GM08714 (cell line): Measurements from ENCODE around the gene EIF3A.
A peak's percentile ranks its signal among the peaks of the same experiment; 100 is the strongest.
"Not testable (repeated sequence)": the region's sequence is repeated elsewhere in the genome, so short reads cannot be mapped to it uniquely, and the experiment has no call there.

Experiments used
- H3K4me3 ChIP-seq: fragments of 200-500 bp; sonication (Bioruptor generic); 2 replicates; pipeline ENCODE4 v1.5.1; 2014; ENCODE audit warnings: mild to moderate bottlenecking, low read length, inconsistent platforms
- ZNF274 ChIP-seq: IDR thresholded peaks from 2 replicates; pipeline ENCODE4 v1.6.1; 2012; ENCODE audit warnings: mild to moderate bottlenecking, low read depth, low read length

The EIF3A gene

DNA sequence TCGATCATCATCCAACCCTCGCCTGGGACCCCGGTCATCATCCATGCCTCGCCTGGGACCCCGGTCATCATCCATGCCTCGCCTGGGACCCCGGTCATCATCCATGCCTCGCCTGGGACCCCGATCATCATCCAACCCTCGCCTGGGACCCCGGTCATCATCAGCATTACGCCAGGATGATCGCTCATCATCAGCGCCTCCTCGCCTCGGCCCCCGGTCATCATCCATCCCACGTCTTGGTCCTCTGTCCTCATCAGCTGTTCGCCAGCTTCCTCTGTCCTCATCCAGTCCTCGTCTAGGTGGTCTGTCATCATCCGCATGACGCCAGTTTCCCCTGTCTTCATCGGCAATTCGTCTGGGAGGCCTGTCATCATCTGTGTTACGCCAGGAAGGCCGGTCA is 38.4 kb downstream of the EIF3A start:
- TF ChIP-seq ZNF274 = no peak

DNA sequence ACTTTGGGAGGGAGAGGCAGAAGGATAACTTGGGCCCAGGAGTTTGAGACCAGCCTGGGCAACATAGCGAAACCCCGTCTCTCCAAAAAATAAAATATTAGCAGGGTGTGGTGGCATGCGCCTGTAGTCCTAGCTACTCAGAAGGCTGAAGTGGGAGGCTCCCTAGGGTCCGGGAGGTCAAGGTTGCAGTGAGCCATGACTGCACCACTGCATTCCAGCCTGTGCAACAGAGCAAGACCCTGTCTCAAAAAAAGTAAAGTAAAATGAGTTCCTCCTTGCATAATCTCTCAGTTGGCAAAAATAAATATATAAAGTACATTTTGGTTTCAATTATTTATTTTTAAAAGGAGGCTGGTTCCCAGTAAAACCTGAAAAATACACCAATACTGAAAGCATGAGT is 39.3 kb downstream of the EIF3A start:
- H3K4me3 ChIP-seq = no peak overlapping the region
- TF ChIP-seq ZNF274 = no peak

More for the DNA sequence above, 38.4 kb downstream of the EIF3A start:
- no peak overlapping the region for H3K4me3 ChIP-seq

DNA sequence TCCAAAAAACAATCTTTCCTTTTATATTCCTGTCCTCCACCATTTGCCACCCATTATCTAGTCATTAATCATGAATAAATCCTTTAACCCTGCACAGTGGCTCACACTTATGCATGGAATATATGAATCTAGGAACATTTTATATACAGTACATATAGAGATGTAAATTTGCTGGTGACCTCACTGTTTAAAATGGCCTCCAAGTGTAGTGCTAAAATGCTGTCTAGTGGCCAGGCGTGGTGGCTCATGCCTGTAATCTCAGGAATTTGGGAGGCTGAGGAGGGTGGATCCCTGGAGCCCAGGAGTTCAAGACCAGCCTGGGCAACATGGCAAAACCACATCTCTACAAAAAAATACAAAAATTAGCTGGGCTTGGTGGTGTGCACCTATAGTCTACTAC is 41.5 kb downstream of the EIF3A start:
- H3K4me3 ChIP-seq = no peak overlapping the region
- TF ChIP-seq ZNF274 = no peak

DNA sequence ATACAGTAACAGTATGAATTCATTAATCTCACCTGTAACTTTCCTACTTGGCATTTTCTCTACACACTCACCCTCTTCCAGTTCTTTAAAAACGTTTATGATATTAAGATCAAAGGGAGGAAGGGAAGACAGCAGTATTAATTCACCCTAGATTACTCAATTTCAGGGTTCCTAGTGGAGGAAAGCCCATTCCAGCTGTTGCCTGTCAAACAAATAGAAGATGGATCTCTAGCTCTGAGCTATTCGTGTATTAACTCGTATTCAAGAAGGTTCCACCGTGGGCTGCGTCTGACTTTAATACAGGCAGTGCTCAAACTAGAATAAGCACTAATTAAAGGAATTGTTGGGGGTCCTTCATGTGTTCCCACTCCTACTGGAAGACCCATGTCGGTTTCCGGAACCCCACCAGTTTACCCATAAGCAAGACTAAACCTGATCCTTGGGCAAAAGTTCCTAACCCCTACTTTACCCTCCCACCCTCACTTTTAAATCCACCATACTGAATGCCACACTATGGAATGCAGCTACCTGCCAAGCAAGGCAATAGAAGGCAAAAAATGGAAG is 49.0 kb downstream of the EIF3A start:
- H3K4me3 ChIP-seq = peak overlapping the region; percentile 29
- TF ChIP-seq ZNF274 = no peak

DNA sequence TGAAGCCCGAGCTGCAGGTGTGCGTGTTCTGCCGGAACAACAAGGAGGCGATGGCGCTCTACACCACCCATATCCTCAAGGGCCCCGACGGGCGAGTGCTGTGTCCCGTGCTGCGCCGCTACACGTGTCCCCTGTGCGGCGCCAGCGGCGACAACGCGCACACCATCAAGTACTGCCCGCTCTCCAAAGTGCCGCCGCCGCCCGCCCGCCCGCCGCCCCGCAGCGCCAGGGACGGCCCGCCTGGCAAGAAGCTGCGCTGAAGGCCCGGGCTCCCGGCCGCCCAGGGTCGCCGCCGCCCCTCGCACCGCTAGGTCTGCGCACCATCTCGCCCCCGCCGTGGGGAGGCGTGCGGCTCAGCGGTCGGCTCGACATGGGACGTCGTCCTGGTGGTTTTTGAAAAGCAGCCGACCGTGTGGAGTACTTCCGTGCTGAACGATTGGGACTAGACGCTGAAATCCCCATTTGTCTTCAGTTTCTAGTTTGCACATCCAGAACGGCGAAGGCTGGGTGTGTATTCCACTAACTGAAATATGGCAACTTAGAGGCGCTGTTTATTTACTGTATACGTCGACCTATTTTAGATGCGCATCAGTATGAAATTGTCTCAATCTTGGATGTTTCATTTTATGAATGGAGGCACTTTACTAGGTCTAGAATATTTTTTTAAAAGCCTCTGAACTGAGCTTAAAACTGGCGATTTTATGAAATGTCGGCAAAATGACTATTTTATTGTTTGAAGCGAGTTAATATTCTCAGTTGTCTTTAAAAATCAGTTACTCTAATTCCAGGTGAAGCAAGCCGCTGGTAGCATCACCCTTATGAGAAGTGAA is 50.0 kb downstream of the EIF3A start:
- no peak for TF ChIP-seq ZNF274
- peak overlapping the region; percentile 17 for H3K4me3 ChIP-seq

DNA sequence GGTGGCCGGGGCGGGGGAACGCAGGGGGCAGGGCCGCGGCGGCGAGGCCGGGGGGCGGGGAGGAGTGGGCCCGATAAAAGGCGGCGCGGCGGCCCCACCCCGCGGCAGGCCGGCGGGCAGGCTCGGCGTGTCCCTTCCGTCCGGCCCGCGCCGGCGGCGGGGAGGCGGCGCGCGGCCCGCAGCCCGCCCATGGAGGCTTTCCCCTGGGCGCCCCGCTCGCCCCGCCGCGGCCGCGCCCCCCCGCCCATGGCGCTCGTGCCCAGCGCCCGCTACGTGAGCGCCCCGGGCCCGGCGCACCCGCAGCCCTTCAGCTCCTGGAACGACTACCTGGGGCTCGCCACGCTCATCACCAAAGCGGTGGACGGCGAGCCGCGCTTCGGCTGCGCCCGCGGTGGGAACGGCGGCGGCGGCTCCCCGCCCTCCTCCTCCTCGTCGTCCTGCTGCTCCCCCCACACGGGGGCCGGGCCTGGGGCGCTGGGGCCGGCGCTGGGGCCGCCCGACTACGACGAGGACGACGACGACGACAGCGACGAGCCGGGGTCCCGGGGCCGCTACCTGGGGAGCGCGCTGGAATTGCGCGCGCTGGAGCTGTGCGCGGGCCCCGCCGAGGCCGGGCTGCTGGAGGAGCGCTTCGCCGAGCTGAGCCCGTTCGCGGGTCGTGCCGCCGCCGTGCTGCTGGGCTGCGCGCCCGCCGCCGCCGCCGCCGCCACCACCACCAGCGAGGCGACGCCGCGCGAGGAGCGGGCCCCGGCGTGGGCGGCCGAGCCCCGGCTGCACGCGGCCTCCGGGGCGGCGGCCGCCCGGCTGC is 50.8 kb downstream of the EIF3A start, which contains the start of gene NANOS1:
TSS of gene NANOS1 (plus strand) at position 102 of the 808 bp plus-strand sequence. CDS start at position 190, 88 bp downstream.
- peak within 1 kb of the TSS; percentile 68 for H3K4me3 ChIP-seq
- no peak for TF ChIP-seq ZNF274

DNA sequence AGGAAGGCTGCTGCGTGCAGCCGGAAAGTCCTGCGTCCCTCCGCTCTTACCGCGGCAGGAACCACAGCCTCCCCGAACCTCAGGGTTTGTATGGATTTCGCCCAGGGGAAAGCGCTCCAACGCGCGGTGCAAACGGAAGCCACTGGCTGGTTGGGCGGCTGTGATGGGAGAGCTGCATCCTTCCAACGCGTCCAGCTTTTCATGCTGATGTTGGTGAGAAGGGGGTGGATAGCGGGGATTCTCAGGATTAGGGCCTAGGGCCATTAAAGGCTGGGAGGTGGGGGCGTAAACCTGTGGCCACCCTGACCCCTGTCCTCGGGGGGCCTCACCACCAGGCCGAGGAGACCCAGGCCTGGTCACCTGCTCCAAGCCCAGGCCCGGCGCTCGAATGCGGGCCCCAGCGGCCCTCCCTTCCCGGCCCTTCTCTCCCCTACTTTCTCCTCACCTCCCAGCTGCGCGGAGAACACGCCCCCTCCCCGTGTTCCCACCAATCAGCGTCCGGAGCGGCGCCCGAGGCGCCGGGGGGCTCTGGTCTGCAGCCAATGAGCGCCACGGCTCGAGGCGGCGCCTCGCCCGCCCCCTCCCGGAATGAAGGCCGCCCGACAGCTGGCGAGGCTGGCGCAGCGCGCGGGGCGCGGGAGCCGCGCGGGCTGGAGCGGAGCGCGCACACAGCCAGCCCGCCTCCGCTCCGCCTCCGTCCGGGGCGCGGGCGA is 51.6 kb downstream of the EIF3A start:
- TF ChIP-seq ZNF274 = no peak
- H3K4me3 ChIP-seq = peak overlapping the region; percentile 19; the same call in 1 of the 2 replicates

DNA sequence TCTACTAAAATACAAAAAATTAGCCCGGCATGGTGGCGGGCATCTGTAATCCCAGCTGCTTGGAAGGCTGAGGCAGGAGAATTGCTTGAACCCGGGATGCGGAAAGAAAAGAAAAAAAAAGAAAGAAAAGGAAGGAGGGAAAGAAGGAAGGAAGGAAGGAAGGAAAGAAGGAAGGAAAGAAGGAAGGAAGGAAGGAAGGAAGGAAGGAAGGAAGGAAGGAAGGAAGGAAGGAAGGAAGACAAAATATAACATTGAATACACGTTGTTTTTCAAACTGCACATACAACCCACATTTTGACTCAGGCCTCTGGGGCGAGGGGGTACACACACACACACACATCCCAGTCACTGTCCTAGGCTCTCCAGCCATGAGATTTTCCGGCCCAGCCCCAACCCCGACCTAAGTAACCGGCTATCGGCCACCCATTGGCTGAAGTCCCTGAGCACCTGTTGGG is 52.1 kb downstream of the EIF3A start:
- not testable (repeated sequence) for H3K4me3 ChIP-seq

DNA sequence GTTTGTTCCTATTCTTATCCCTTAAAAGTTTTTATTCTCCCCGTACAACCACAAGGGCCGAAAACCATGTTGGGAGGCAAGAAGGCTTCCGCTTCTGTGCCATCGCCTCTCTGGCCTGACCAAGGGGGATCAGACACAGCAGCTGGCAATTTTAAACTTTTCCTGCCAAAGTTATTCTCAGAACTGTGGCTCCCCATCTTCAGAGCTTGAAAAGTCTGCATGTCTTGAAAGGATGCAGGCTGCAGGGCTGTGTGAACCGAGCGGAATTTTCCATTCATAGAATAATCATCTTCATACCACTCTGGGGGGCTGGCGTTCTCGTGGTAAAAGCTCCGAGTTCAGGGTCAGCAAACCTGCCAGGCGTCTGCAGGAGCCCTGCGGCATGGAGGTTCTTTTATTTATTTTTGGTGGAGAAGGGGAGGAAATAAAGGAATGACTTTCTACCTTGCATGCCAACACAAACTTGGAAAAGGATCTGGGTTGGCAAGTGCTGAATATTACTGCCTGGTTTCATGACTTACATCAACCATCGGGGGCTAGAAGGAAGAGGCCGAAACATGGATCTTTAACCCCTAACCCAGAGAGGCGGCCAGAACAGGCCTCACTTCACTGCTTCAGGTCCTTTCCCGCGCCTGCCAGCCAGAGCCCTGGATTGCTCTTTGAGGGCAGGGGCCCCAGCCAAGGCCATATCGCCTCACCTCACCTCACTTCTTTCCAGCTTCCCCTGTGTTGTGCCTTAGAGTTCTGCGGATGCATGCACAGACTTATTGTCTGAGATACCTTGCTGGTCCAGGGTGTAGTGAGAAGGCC is 54.1 kb downstream of the EIF3A start:
- H3K4me3 ChIP-seq = no peak overlapping the region
- TF ChIP-seq ZNF274 = no peak

DNA sequence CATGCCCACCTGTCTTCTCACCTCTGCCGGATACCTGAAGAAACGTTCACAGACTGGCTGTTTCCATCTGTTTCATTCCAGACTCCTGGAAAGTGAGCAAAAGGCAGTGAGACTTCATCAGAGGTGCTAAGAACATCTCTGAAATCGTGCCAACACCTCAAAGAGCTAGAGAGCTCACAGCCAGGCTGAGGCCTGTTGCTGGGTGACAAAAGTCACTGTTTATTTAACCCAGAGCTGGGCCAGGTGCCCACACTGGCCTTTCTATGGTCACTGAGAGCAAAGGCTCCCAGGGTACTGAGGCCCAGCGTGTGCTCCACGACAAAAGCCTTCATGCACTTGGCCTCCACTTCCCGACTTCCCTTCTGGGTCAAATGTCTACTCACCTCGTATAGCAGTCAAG is 54.8 kb downstream of the EIF3A start:
- no peak for TF ChIP-seq ZNF274
- no peak overlapping the region for H3K4me3 ChIP-seq

DNA sequence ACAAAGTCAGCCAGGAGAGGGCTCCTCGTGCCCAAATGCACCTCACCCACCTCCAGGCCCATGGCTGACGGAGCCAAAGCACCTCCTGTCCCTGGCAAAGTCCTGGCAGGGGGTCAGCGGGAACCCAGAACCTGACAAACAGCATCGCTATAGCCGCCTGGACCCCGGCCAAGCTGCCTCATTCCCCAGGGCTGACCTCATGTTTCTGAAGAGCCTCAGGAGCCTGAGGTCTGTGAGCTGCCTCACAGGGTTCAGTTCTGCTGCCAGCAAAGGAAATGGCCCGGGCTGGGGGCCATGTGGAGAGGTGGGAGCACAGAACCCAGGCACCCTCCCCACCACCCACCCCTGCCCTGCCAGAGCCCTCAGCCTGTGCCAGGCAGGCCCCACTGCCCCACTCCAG is 55.3 kb downstream of the EIF3A start:
- no peak for TF ChIP-seq ZNF274
- H3K4me3 ChIP-seq = no peak overlapping the region

DNA sequence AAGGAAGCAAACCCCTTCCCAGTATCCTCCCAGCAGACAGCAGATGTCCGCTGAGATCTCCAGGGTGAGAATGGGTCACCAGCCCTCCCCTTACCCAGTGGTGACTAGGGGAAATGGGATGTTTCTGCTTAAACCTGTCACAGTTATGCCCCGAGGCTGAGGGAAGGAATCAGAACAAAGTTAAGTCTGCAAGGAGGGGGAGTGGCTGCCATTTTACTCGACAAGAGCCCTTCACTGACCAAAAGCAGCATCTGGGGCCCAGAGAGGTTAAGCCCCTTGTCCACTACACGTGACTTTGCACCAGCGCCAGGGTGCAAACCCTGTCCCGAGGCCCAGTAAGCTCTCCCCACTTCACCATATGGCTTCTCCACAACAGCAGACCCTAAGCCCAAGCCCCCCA is 55.7 kb downstream of the EIF3A start:
- H3K4me3 ChIP-seq = no peak overlapping the region
- TF ChIP-seq ZNF274 = no peak

DNA sequence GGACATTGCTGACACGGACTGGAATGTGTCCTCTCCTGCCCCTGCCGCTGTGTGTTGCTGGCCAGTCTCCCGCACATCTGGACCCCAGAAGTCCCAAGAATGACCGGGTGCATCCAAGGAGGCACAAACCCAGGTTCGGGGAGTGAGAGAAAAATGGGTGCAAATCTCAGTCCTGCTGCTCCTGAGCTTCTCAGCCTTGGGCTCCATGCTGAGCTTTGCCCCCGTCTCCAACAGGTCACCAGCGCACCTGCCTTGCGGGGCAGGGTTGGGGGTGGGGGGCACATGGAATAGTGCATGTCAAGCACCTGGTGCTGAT is 57.1 kb downstream of the EIF3A start:
- no peak overlapping the region for H3K4me3 ChIP-seq

More for the DNA sequence above, 57.1 kb downstream of the EIF3A start:
- TF ChIP-seq ZNF274 = no peak
